NOMO-1 (cell line): ENCODE data around the gene KNDC1.
A peak's percentile ranks its signal among the peaks of the same experiment; 100 is the strongest.
"Not testable (repeated sequence)": the region's sequence is repeated elsewhere in the genome, so short reads cannot be mapped to it uniquely, and the experiment has no call there.

Experiments
- DNase-seq, 2 experiments: peaks; one replicate each; lab custom pipeline; 2025; ENCODE audit not compliant: unreplicated experiment in 2 of 2; lab: John Stamatoyannopoulos, UW

KNDC1 gene

GRCh38 chr10:133126431-133127290 is 33.4 kb upstream of the KNDC1 start:
- no peak for DNase-seq

GRCh38 chr10:133127291-133128125 is 32.5 kb upstream of the KNDC1 start:
- no peak for DNase-seq

GRCh38 chr10:133128126-133129070 is 31.6 kb upstream of the KNDC1 start:
- DNase-seq = no peak

- no peak for DNase-seq
Observed at GRCh38 chr10:133129071-133129858, 30.8 kb upstream of the KNDC1 start.

- DNase-seq = no peak
Observed at GRCh38 chr10:133129859-133130495, 30.0 kb upstream of the KNDC1 start.

GRCh38 chr10:133130602-133131001 is 29.4 kb upstream of the KNDC1 start:
- no peak for DNase-seq

GRCh38 chr10:133131053-133131452 is 29.0 kb upstream of the KNDC1 start:
- DNase-seq = no peak

- no peak for DNase-seq
Observed at GRCh38 chr10:133131734-133132472, 28.1 kb upstream of the KNDC1 start.

- DNase-seq = no peak
Observed at GRCh38 chr10:133132473-133133291, 27.3 kb upstream of the KNDC1 start.

- DNase-seq = no peak
Observed at GRCh38 chr10:133133471-133134231, 26.4 kb upstream of the KNDC1 start.

- DNase-seq = peak in 1 of 2 experiments; percentile 10
Observed at GRCh38 chr10:133134411-133135115, 25.5 kb upstream of the KNDC1 start.

- no peak for DNase-seq
Observed at GRCh38 chr10:133135116-133135465, 24.9 kb upstream of the KNDC1 start.

GRCh38 chr10:133137486-133138145 is 22.4 kb upstream of the KNDC1 start:
- DNase-seq = not testable (repeated sequence)

- DNase-seq = no peak
Observed at GRCh38 chr10:133139551-133140065, 20.4 kb upstream of the KNDC1 start.

- no peak for DNase-seq
Observed at GRCh38 chr10:133140417-133141143, 19.4 kb upstream of the KNDC1 start.
